ENCODE measurements around the gene ADAMTSL1.

The ADAMTSL1 gene

DNA sequence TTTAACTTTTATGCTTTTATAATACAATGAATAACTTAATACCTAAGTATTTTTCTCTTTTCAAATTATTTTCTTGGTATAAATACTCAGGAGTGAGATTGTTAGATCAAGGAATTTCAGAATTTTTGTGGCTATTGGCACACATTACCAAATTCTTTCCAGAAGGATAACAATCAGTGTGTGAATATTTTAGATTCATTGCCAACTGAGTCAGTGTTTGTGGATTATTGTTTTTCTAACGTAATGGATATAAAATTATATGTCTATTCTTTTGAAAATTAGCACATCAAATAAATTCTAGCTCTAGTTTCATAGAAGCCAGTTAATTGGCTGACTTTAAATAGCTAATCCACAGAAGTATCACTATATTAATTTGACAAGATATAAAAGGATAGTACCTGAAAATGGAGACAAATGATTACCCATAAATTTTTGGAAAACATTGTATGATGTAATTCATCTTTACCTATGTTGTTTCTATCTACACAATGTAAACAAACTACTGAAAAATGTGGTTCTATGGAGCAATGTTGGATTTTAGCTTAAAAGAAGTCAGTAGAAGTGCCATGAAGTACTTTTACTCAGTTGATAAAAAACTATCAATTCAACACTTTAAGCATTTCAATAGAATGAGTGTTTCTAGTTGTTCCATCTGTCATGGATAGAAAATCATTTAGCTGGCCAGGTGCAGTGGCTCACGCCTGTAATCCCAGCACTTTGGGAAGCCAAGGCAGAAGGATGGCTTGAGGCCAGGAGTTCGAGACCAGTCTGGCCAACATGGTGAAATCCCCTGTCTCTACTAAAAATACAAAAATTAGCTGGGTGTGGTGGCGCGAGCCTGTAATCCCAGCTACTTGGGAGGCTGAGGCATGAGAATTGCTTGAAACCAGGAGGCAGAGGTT lies 185.1 kb downstream of the ADAMTSL1 start:
- Histone ChIP-seq H3K27ac (no peak overlapping the region), H3K4me2 (no peak overlapping the region), H3K36me3 (ENCODE audit: insufficient read depth) (no peaks in the 10 kb centered on the region)

DNA sequence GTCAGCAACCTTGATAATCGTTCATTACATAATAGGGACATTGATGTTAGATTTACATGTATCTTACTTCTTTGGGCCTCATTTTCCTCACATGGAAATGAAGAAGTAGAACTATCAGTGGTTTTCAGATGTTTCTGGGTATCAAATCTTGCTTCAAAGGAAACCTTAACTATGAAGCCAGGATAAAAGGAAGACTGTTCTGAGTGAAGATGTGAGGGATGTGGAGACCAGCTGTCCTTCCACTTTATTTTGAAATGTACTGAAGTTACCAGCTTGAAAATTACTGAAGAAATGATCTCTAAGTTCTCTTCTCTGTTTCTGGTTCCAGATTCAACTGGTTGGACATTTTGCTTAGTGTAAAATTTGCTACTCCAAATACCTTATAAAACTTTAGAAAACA lies 186.0 kb downstream of the ADAMTSL1 start:
- Histone ChIP-seq H4K20me1 (ENCODE audit: insufficient read depth) (no peaks in the 10 kb centered on the region), H3K4me2 (no peak overlapping the region), H2AFZ (ENCODE audit: low read depth) (no peak overlapping the region), H3K79me2 (ENCODE audit: insufficient read depth, low read depth) (no peaks in the 10 kb centered on the region), H3K27ac (no peak overlapping the region), H3K9ac (no peak overlapping the region), H3K4me1 (ENCODE audit: low read depth, poor library complexity, severe bottlenecking) (no peaks in the 10 kb centered on the region), H3K36me3 (ENCODE audit: insufficient read depth) (no peaks in the 10 kb centered on the region), H3K4me3 (IDR thresholded peaks at IDR 0.05; ENCODE audit: insufficient read depth, low read depth, low read length) (no peak overlapping the region), H3K27me3 (ENCODE audit: insufficient read depth, low read depth) (no peaks in the 10 kb centered on the region)
- TF ChIP-seq, protein P1, sequence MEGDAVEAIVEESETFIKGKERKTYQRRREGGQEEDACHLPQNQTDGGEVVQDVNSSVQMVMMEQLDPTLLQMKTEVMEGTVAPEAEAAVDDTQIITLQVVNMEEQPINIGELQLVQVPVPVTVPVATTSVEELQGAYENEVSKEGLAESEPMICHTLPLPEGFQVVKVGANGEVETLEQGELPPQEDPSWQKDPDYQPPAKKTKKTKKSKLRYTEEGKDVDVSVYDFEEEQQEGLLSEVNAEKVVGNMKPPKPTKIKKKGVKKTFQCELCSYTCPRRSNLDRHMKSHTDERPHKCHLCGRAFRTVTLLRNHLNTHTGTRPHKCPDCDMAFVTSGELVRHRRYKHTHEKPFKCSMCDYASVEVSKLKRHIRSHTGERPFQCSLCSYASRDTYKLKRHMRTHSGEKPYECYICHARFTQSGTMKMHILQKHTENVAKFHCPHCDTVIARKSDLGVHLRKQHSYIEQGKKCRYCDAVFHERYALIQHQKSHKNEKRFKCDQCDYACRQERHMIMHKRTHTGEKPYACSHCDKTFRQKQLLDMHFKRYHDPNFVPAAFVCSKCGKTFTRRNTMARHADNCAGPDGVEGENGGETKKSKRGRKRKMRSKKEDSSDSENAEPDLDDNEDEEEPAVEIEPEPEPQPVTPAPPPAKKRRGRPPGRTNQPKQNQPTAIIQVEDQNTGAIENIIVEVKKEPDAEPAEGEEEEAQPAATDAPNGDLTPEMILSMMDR (conservative IDR thresholded peaks at IDR 0.05; ENCODE audit: low read depth, low read length) = no peak

More for the DNA sequence above, 185.1 kb downstream of the ADAMTSL1 start:
- Histone ChIP-seq H2AFZ (ENCODE audit: low read depth) (no peak overlapping the region), H3K9ac (no peak overlapping the region), H3K79me2 (ENCODE audit: insufficient read depth, low read depth) (no peaks in the 10 kb centered on the region), H3K27me3 (ENCODE audit: insufficient read depth, low read depth) (no peaks in the 10 kb centered on the region), H3K4me3 (IDR thresholded peaks at IDR 0.05; ENCODE audit: insufficient read depth, low read depth, low read length) (no peak overlapping the region), H3K4me1 (ENCODE audit: low read depth, poor library complexity, severe bottlenecking) (no peaks in the 10 kb centered on the region), H4K20me1 (ENCODE audit: insufficient read depth) (no peaks in the 10 kb centered on the region)
- TF ChIP-seq, protein P1 (conservative IDR thresholded peaks at IDR 0.05; ENCODE audit: low read depth, low read length) = no peak

DNA sequence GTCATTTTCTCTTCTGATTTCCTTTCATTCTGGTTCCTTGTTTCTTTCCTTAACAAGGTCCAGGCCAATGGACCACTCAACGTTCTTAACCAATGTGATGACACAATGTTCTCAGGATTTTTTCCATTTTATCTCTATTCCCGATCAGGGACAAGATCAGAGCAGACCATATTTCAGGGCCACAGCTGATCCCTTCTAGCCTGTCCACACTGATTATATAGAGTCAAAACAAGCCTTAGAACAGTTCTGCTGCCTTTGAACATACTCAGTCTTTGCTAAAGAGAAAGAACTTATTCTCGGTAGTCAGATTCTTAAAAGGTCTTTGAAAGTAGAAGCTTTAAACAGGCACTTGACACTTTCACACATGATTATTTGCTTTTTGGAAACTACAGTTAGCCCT lies 188.4 kb downstream of the ADAMTSL1 start:
- Histone ChIP-seq H3K4me2 (no peak overlapping the region), H3K27me3 (ENCODE audit: insufficient read depth, low read depth) (no peaks in the 10 kb centered on the region), H3K9ac (no peak overlapping the region), H3K4me3 (IDR thresholded peaks at IDR 0.05; ENCODE audit: insufficient read depth, low read depth, low read length) (no peak overlapping the region), H2AFZ (ENCODE audit: low read depth) (no peak overlapping the region), H3K79me2 (ENCODE audit: insufficient read depth, low read depth) (no peaks in the 10 kb centered on the region), H4K20me1 (ENCODE audit: insufficient read depth) (no peaks in the 10 kb centered on the region), H3K4me1 (ENCODE audit: low read depth, poor library complexity, severe bottlenecking) (no peaks in the 10 kb centered on the region), H3K36me3 (ENCODE audit: insufficient read depth) (no peaks in the 10 kb centered on the region), H3K27ac (no peak overlapping the region)
- TF ChIP-seq, protein P1 (conservative IDR thresholded peaks at IDR 0.05; ENCODE audit: low read depth, low read length) = no peak

DNA sequence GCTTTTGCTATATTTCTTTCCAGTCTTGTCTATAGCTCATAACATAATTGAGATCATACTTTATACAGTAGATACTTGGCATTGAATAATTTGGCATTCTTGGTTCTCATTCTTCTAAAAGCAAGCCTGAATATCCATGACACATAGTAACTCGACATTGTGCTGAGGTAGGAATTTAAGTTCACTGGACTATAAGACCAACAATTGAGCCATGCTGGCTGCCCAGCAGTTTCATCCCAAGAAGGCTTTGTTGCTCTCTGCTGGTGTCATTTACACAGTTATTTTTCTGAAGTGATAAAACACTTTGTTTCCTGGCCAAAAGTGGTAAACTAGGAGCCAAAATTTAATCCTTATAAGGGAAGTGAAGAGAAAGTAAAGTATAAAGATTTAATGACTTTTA lies 192.0 kb downstream of the ADAMTSL1 start:
- Histone ChIP-seq H3K4me1 (ENCODE audit: low read depth, poor library complexity, severe bottlenecking) (no peaks in the 10 kb centered on the region), H3K9ac (no peak overlapping the region), H2AFZ (ENCODE audit: low read depth) (no peak overlapping the region), H3K79me2 (ENCODE audit: insufficient read depth, low read depth) (no peaks in the 10 kb centered on the region), H3K4me2 (no peak overlapping the region), H3K4me3 (IDR thresholded peaks at IDR 0.05; ENCODE audit: insufficient read depth, low read depth, low read length) (no peak overlapping the region), H3K27me3 (ENCODE audit: insufficient read depth, low read depth) (no peaks in the 10 kb centered on the region), H3K36me3 (ENCODE audit: insufficient read depth) (no peaks in the 10 kb centered on the region), H3K27ac (no peak overlapping the region), H4K20me1 (ENCODE audit: insufficient read depth) (no peaks in the 10 kb centered on the region)
- TF ChIP-seq, protein P1 (conservative IDR thresholded peaks at IDR 0.05; ENCODE audit: low read depth, low read length) = no peak

All from KMS-11 (cell line).